OCI-LY3 (cell line): ENCODE measurements around the gene SUPT3H.

Experiments used
- H2AFZ ChIP-seq: fragments of 200-600, 300-600 bp; shearing (Covaris generic); 2 replicates; pipeline ENCODE4 v1.6.0; 2014; ENCODE audit warnings: antibody characterized with exemption, low read depth, low read length
- H3K27ac ChIP-seq: fragments of 200-600, 300-600 bp; sonication (generic); 2 replicates; pipeline ENCODE4 v1.5.1; 2014; ENCODE audit warnings: mild to moderate bottlenecking, low read length, moderate library complexity, mixed read lengths
- H3K27me3 ChIP-seq: fragments of 200-600, 300-600 bp; sonication (generic); 2 replicates; pipeline ENCODE4 v1.6.1; 2014; ENCODE audit warnings: low read depth, low read length, mixed read lengths
- H3K36me3 ChIP-seq: fragments of 200-600, 300-600 bp; sonication (generic); replicated peaks from 2 replicates; pipeline ENCODE3; 2014; ENCODE audit warnings: low read depth, low read length, mixed read lengths
- H3K4me1 ChIP-seq: fragments of 300-600, 200-600 bp; sonication (generic); 2 replicates; pipeline ENCODE4 v1.6.1; 2014; ENCODE audit warnings: low read length, mixed read lengths
- H3K4me2 ChIP-seq: fragments of 200-600, 300-600 bp; sonication (generic); 2 replicates; pipeline ENCODE4 v1.6.1; 2014; ENCODE audit warnings: low read length, mixed read lengths
- H3K4me3 ChIP-seq: fragments of 300-600, 200-600 bp; sonication (generic); 2 replicates; pipeline ENCODE4 v1.5.1; 2014; ENCODE audit warnings: antibody characterized with exemption, mild to moderate bottlenecking, low read length, moderate library complexity
- H3K79me2 ChIP-seq: fragments of 300-600, 200-600 bp; shearing (Covaris generic); 2 replicates; pipeline ENCODE4 v1.6.1; 2014; ENCODE audit warnings: mild to moderate bottlenecking, low read length, mixed read lengths
- H3K9ac ChIP-seq: fragments of 300-600, 200-600 bp; shearing (Covaris generic); 2 replicates; pipeline ENCODE4 v1.6.0; 2014; ENCODE audit warnings: mild to moderate bottlenecking, low read length, moderate library complexity
- H3K9me3 ChIP-seq: fragments of 200-600, 300-600 bp; shearing (Covaris generic); 2 replicates; pipeline ENCODE4 v1.6.1; 2014; ENCODE audit warnings: low read length, mixed read lengths; ENCODE audit not compliant: insufficient read depth
- H4K20me1 ChIP-seq: fragments of 200-600, 300-600 bp; sonication (generic); 2 replicates; pipeline ENCODE4 v1.6.1; 2016; ENCODE audit warnings: low read length, mixed read lengths; ENCODE audit not compliant: insufficient read depth
- EZH2phosphoT487 ChIP-seq: fragments of 200-600 bp; shearing (Covaris generic); IDR thresholded peaks from 2 replicates; pipeline ENCODE4 v1.6.1; 2018; ENCODE audit warnings: antibody characterized with exemption, mixed run types, low read depth
- TF ChIP-seq, protein P1 (sequence below): fragments of 200-600, 300-600 bp; sonication (generic); IDR thresholded peaks from 2 replicates; pipeline ENCODE4 v1.5.1; 2014; ENCODE audit warnings: antibody characterized with exemption, low read length, low read depth

SUPT3H gene

DNA sequence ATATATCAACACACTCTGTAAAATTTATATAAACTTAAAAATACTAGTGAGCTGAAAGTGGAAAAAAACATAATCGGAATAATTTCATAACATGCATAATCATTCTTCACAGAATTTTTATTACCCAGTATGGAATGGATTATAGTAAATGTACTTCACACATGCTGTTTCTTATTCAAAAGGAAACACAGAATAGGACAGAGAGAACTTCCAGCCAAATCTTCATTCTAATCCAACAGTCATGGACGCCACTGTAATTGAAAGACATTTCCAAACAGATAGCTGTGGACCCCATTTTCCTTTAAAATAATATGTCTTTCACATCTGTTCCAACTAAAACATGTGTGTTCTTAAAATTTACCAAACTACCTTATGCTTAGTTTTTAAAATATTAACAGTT is 176.2 kb downstream of the SUPT3H start:
- no peak overlapping the region for H3K9ac ChIP-seq
- no peaks in the 10 kb centered on the region for H3K79me2 ChIP-seq
- no peak overlapping the region for H3K4me2 ChIP-seq

GRCh38 chr6:45200510-45200909 is 177.2 kb downstream of the SUPT3H start:
- Histone ChIP-seq H2AFZ (no peak overlapping the region), H3K4me2 (no peak overlapping the region), H3K79me2 (no peaks in the 10 kb centered on the region), H4K20me1 (no peaks in the 10 kb centered on the region), H3K4me3 (no peak overlapping the region), H3K4me1 (peaks cover 21% of the 10 kb centered on the region), H3K9ac (no peak overlapping the region), H3K36me3 (no peaks in the 10 kb centered on the region), H3K27ac (no peak overlapping the region), H3K9me3 (no peaks in the 10 kb centered on the region), H3K27me3 (no peaks in the 10 kb centered on the region)
- no peak for TF ChIP-seq EZH2phosphoT487
- TF ChIP-seq, protein P1, sequence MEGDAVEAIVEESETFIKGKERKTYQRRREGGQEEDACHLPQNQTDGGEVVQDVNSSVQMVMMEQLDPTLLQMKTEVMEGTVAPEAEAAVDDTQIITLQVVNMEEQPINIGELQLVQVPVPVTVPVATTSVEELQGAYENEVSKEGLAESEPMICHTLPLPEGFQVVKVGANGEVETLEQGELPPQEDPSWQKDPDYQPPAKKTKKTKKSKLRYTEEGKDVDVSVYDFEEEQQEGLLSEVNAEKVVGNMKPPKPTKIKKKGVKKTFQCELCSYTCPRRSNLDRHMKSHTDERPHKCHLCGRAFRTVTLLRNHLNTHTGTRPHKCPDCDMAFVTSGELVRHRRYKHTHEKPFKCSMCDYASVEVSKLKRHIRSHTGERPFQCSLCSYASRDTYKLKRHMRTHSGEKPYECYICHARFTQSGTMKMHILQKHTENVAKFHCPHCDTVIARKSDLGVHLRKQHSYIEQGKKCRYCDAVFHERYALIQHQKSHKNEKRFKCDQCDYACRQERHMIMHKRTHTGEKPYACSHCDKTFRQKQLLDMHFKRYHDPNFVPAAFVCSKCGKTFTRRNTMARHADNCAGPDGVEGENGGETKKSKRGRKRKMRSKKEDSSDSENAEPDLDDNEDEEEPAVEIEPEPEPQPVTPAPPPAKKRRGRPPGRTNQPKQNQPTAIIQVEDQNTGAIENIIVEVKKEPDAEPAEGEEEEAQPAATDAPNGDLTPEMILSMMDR, result no peak

More for the DNA sequence above, 176.2 kb downstream of the SUPT3H start:
- no peaks in the 10 kb centered on the region for H3K27me3 ChIP-seq
- H2AFZ ChIP-seq, result no peak overlapping the region
- no peak overlapping the region for H3K4me3 ChIP-seq
- TF ChIP-seq, protein P1, result no peak
- TF ChIP-seq EZH2phosphoT487, result no peak
- H3K27ac ChIP-seq, result no peak overlapping the region
- peaks cover 21% of the 10 kb centered on the region for H3K4me1 ChIP-seq
- no peaks in the 10 kb centered on the region for H3K9me3 ChIP-seq
- H4K20me1 ChIP-seq, result no peaks in the 10 kb centered on the region
- no peaks in the 10 kb centered on the region for H3K36me3 ChIP-seq

DNA sequence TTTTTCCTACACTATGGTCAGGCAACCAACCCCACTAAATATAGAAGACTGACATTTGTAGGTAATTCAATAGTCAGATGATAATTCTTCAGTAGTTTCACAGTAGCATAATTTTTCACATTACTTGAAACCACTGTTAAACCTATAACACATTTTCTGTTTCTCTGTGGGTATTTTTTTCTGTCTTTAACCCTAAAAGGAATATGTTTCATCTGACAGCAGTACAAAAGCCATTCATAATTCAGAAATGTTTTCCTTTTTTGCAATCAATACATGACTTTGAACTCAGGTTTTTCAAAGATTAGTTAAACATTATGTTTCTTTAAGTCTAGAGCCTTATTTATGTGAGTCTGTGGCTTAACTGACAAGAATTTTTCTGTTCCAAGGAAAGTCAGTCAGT is 178.2 kb downstream of the SUPT3H start:
- Histone ChIP-seq H3K9ac (no peak overlapping the region), H3K4me1 (peaks cover 16% of the 10 kb centered on the region), H2AFZ (no peak overlapping the region)

DNA sequence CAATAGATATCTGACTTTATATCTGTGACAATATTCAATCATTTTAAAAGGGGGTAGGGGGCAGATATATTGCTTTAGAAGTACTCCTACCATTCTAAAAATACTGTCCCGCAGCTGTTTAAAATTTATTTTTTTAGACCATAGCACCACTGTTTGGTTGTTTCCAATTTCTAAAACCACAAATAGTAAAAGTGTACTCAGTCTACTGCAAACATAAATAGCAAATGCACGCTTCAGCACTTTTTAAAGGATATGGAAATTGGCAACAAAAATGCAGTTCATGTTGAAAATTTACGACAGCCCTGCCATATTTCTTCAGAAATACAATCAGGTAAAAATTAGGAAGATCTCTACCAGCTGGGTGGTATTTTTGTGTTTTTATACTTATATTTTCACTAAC is 181.6 kb downstream of the SUPT3H start:
- Histone ChIP-seq H3K27me3 (no peaks in the 10 kb centered on the region), H3K36me3 (no peaks in the 10 kb centered on the region), H3K4me1 (no peaks in the 10 kb centered on the region), H3K79me2 (no peaks in the 10 kb centered on the region), H3K4me2 (no peak overlapping the region), H2AFZ (no peak overlapping the region), H3K4me3 (no peak overlapping the region), H3K9me3 (no peaks in the 10 kb centered on the region), H3K27ac (no peak overlapping the region), H4K20me1 (no peaks in the 10 kb centered on the region), H3K9ac (no peak overlapping the region)
- TF ChIP-seq, protein P1, result no peak
- no peak for TF ChIP-seq EZH2phosphoT487

More for the DNA sequence above, 178.2 kb downstream of the SUPT3H start:
- Histone ChIP-seq H4K20me1 (no peaks in the 10 kb centered on the region), H3K4me2 (no peak overlapping the region), H3K27ac (no peak overlapping the region), H3K27me3 (no peaks in the 10 kb centered on the region), H3K9me3 (no peaks in the 10 kb centered on the region), H3K36me3 (no peaks in the 10 kb centered on the region), H3K4me3 (no peak overlapping the region), H3K79me2 (no peaks in the 10 kb centered on the region)
- no peak for TF ChIP-seq EZH2phosphoT487
- TF ChIP-seq, protein P1, result no peak
